ENCODE results near the gene POLR2B. TPM values are rescaled to one million over a fixed set of nuclear protein-coding genes. Genes with fewer than 3 reads are reported as not detected.
"Not testable (repeated sequence)": the region's sequence is repeated elsewhere in the genome, so short reads cannot be mapped to it uniquely, and the experiment has no call there.

Gene POLR2B
- total RNA-seq, 1 experiment from 2014 or later = 115 TPM

DNA sequence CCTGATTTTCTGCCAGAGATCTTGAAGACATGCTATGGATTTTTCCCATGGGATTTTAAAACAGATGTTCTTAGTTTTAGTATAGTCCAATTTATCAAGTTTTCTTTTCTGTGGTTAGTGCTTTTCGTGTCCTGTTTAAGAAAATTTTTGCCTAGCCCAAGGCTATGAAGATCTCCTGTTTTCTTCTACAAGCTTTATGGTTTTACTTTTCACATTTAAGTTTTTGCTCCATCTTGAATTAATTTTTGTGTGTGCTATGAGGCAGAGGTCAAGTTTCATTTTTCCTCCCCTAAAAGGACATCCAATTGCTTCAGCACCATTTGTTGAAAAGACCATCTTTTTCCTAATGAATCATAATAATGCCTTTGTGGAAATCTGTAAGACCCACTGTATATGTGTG, 65.6 kb downstream of the POLR2B start:
- Histone ChIP-seq H3K9me3 (peaks cover 6% of the 10 kb centered on the region), H3K4me3 (ENCODE audit: low read depth, low read length) (no peak overlapping the region), H3K36me3 (ENCODE audit: control insufficient read depth, insufficient read depth, low read length) (no peaks in the 10 kb centered on the region), H3K4me1 (0 out of 2 replicates have a peak, but pooled peaks cover 15% of the 10 kb centered on the region), H3K27me3 (replicated peaks; ENCODE audit: control insufficient read depth, insufficient read depth, low read length) (no peaks in the 10 kb centered on the region)
- DNase-seq = no peak
- Mint-ChIP-seq H3K27ac (ENCODE audit: unreplicated experiment) (no peak overlapping the region), H3K36me3 (ENCODE audit: insufficient read depth, unreplicated experiment) (no peaks in the 10 kb centered on the region), H3K9me3 (ENCODE audit: unreplicated experiment) (peaks cover 15% of the 10 kb centered on the region), H3K4me3 (ENCODE audit: unreplicated experiment) (no peak overlapping the region), H3K27me3 (ENCODE audit: insufficient read depth, unreplicated experiment) (no peaks in the 10 kb centered on the region), H3K4me1 (ENCODE audit: low read depth, unreplicated experiment) (peaks cover 5% of the 10 kb centered on the region)
- intact Hi-C loops (cut with micrococcal nuclease; ENCODE audit: unreplicated experiment) = no loop called here
- TF ChIP-seq, protein P1, sequence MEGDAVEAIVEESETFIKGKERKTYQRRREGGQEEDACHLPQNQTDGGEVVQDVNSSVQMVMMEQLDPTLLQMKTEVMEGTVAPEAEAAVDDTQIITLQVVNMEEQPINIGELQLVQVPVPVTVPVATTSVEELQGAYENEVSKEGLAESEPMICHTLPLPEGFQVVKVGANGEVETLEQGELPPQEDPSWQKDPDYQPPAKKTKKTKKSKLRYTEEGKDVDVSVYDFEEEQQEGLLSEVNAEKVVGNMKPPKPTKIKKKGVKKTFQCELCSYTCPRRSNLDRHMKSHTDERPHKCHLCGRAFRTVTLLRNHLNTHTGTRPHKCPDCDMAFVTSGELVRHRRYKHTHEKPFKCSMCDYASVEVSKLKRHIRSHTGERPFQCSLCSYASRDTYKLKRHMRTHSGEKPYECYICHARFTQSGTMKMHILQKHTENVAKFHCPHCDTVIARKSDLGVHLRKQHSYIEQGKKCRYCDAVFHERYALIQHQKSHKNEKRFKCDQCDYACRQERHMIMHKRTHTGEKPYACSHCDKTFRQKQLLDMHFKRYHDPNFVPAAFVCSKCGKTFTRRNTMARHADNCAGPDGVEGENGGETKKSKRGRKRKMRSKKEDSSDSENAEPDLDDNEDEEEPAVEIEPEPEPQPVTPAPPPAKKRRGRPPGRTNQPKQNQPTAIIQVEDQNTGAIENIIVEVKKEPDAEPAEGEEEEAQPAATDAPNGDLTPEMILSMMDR (IDR thresholded peaks at IDR 0.05; ENCODE audit: insufficient read depth in 1 of 2, low read depth in 1 of 2, low read length in 1 of 2, severe bottlenecking in 1 of 2, unreplicated experiment in 1 of 2) = no peak
- CTCF ChIA-PET = no interaction called here
- no TSS peak for BruUV-seq (replicated peaks)
- POLR2A ChIA-PET = no interaction called here

- no peak for DNase-seq
- no TSS peak for BruUV-seq (replicated peaks)
- no peaks in the 10 kb centered on the region for H3K27me3 ChIP-seq (replicated peaks; ENCODE audit: control insufficient read depth, insufficient read depth, low read length)
- ChIA-PET CTCF (no interaction called here), POLR2A (no interaction called here)
- peaks cover 6% of the 10 kb centered on the region for H3K9me3 ChIP-seq
- no peak overlapping the region for H3K4me3 Mint-ChIP-seq (ENCODE audit: unreplicated experiment)
- TF ChIP-seq, protein P1 (IDR thresholded peaks at IDR 0.05; ENCODE audit: insufficient read depth in 1 of 2, low read depth in 1 of 2, low read length in 1 of 2, severe bottlenecking in 1 of 2, unreplicated experiment in 1 of 2) = no peak
- 0 out of 2 replicates have a peak, but pooled peaks cover 15% of the 10 kb centered on the region for H3K4me1 ChIP-seq
- no peaks in the 10 kb centered on the region for H3K27me3 Mint-ChIP-seq (ENCODE audit: insufficient read depth, unreplicated experiment)
- H3K36me3 ChIP-seq (ENCODE audit: control insufficient read depth, insufficient read depth, low read length) = no peaks in the 10 kb centered on the region
- intact Hi-C loops (cut with micrococcal nuclease; ENCODE audit: unreplicated experiment) = loop anchor here (1.0 kb wide), 1 partner anchor 34 kb away; no protein-coding TSS in a partner anchor
- no peak overlapping the region for H3K27ac Mint-ChIP-seq (ENCODE audit: unreplicated experiment)
- H3K36me3 Mint-ChIP-seq (ENCODE audit: insufficient read depth, unreplicated experiment) = no peaks in the 10 kb centered on the region
- H3K4me1 Mint-ChIP-seq (ENCODE audit: low read depth, unreplicated experiment) = no peaks in the 10 kb centered on the region
- H3K4me3 ChIP-seq (ENCODE audit: low read depth, low read length) = no peak overlapping the region
- peaks cover 15% of the 10 kb centered on the region for H3K9me3 Mint-ChIP-seq (ENCODE audit: unreplicated experiment)
Observed at GRCh38 chr4:57044996-57045395, 66.3 kb downstream of the POLR2B start.

DNA sequence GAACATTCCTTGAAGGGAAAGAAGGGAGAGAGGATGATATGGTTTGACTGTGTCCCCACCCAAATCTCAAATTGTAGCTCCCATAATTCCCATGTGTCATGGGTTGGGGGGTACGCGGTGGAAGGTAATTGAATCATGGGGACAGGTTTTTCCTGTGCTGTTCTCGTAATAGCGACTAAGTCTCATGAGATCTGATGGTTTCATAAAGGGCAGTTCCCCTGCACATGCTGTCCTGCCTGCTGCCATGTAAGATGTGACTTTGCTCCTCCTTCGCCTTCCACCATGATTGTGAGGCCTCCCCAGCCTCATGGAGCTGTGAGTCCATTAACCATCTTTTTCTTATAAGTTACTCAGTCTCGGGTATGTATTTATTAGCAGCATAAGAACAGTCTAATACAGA, 68.3 kb downstream of the POLR2B start:
- H3K4me3 Mint-ChIP-seq (ENCODE audit: unreplicated experiment); H3K4me3 ChIP-seq (ENCODE audit: low read depth, low read length); H3K27me3 ChIP-seq (replicated peaks; ENCODE audit: control insufficient read depth, insufficient read depth, low read length); H3K36me3 ChIP-seq (ENCODE audit: control insufficient read depth, insufficient read depth, low read length); H3K36me3 Mint-ChIP-seq (ENCODE audit: insufficient read depth, unreplicated experiment); POLR2A ChIA-PET; H3K27me3 Mint-ChIP-seq (ENCODE audit: insufficient read depth, unreplicated experiment); intact Hi-C loops (cut with micrococcal nuclease; ENCODE audit: unreplicated experiment); BruUV-seq (replicated peaks); H3K27ac Mint-ChIP-seq (ENCODE audit: unreplicated experiment); DNase-seq; H3K4me1 Mint-ChIP-seq (ENCODE audit: low read depth, unreplicated experiment); CTCF ChIA-PET; H3K9me3 ChIP-seq: not testable (repeated sequence)
- 0 out of 2 replicates have a peak, but pooled peaks cover 15% of the 10 kb centered on the region for H3K4me1 ChIP-seq
- H3K9me3 Mint-ChIP-seq (ENCODE audit: unreplicated experiment) = peaks cover 15% of the 10 kb centered on the region

All from Caco-2 (cell line).